Activated CD4-positive, alpha-beta T cell treated with anti-CD3 and anti-CD28 coated beads for 36 hours (primary cell): ENCODE measurements around the gene FRMD3. TPM values are rescaled to one million over a fixed set of nuclear protein-coding genes. Genes with fewer than 3 reads are reported as not detected.

Experiments used
- ATAC-seq: fragments of 200-7000 bp; cut with Tn5 transposase; one replicate; pipeline ENCODE4 v1.10.0; 2021; ENCODE audit warnings: mild to moderate bottlenecking, moderate library complexity
- CTCF ChIA-PET: fragments of 350-600 bp; sonication (Branson Sonifier 250); formaldehyde crosslinking; loops from one replicate; lab custom pipeline; 2021; ENCODE audit warnings: antibody characterized with exemption; lab: Charles Lee
- POLR2A ChIA-PET: fragments of 350-600 bp; sonication (Branson Sonifier 250); formaldehyde crosslinking; loops from one replicate; lab custom pipeline; 2021; ENCODE audit warnings: antibody characterized with exemption, inconsistent platforms; lab: Charles Lee
- DNase-seq: peaks from one replicate; pipeline ENCODE4 v3.0.0-alpha.2; 2020
- H3K27ac Mint-ChIP-seq: one replicate; pipeline ENCODE4 v1.8.0; 2021; ENCODE audit warnings: mixed read lengths
- H3K27me3 Mint-ChIP-seq: one replicate; pipeline ENCODE4 v1.8.0; 2021; ENCODE audit warnings: mixed read lengths
- H3K36me3 Mint-ChIP-seq: one replicate; pipeline ENCODE4 v1.8.0; 2021; ENCODE audit warnings: low read depth, mixed read lengths
- H3K4me1 Mint-ChIP-seq: one replicate; pipeline ENCODE4 v1.8.0; 2021; ENCODE audit warnings: mixed read lengths
- H3K4me3 Mint-ChIP-seq: one replicate; pipeline ENCODE4 v1.8.0; 2021; ENCODE audit warnings: mild to moderate bottlenecking, moderate library complexity, mixed read lengths
- H3K9me3 Mint-ChIP-seq: one replicate; pipeline ENCODE4 v1.8.0; 2021; ENCODE audit warnings: low read depth, mixed read lengths
- intact Hi-C, 2 experiments: fragments of 100-400 bp; cut with DNase I in 1 of 2; cut with micrococcal nuclease in 1 of 2; formaldehyde crosslinking; loops; one replicate each; pipeline versions ENCODE4 v1.14.2 to v1.15.1; 2022 to 2024; cut with DNase I, micrococcal nuclease
- total RNA-seq, 2 experiments: library from RNA; stranded (reverse); gene quantifications; one replicate each; pipeline ENCODE4 v1.2.3, GENCODE V29; 2021

Gene FRMD3
- total RNA-seq, 2 experiments from 2014 or later, result 0.35 to 0.46 TPM

DNA sequence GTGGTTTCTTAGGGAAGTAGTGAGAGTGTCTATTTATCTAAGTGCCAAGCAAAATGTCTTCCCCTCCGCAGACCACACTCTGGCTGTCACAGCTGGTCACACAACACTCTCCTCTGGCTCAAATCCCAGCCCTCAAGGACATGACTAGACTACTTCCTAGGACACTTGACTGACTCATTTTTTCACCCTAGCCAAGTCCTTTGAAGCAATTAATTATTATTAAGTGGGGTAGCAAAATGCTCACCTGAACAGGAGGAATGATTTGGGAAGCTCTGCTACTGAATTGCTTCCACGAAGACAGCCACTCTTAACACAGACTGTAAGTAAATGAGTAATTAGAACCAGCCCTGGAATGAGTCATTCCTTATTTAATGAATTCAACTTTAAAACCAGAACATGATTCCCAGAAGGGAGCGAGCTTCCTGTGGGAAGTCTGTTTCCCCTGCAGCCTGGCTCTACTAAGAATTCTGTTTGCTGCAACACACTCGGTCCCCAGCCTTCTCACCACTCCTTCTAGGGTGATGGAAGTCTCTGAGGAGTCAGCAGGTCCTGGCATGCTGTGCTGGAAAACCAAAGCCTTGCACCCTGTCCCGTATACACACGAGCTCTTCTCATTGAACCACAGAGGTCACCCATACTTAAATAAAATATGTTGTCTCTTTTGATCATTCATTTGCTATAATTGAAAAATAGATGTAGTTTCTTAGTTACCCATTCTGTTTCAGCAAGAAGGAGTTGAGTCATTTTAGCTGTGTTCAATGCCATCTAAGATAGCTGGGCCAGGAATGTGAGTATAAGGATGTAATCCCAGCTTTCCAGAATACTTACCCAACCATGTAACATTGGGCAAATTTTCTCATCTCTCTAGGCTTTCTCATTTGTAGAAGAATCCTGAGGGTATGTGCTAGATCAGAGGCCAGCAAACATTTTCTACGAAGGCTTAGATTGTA lies 256.6 kb downstream of the FRMD3 start:
- no peak overlapping the region for H3K27ac Mint-ChIP-seq
- H3K36me3 Mint-ChIP-seq, result no peaks in the 10 kb centered on the region
- DNase-seq, result no peak
- no peak for ATAC-seq
- H3K4me3 Mint-ChIP-seq, result no peak overlapping the region
- CTCF ChIA-PET, result no interaction called here
- intact Hi-C loops, result no loop called here
- POLR2A ChIA-PET, result no interaction called here
- H3K9me3 Mint-ChIP-seq, result no peaks in the 10 kb centered on the region
- H3K27me3 Mint-ChIP-seq, result no peaks in the 10 kb centered on the region
- H3K4me1 Mint-ChIP-seq, result no peaks in the 10 kb centered on the region

DNA sequence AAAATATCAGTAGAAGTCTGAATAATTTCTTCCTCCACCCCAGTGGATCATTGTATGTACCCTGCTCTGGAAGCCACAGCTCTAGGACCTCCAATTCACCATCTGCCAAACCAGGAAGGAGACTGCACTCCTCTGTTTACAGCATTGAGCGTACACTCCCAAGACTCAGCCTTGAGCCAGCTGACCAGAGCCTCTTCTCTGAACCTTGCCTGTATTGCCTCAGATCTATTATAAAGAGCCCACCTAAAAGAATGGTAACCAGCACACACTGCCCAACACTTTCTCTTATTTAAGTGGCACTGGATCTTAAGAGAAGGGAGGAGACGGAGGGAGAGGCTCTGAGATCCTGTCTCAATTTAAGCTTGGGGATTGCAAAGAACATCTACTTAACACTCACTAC lies 257.4 kb downstream of the FRMD3 start:
- Mint-ChIP-seq H3K27me3 (no peaks in the 10 kb centered on the region), H3K27ac (no peak overlapping the region), H3K4me3 (no peak overlapping the region), H3K9me3 (no peaks in the 10 kb centered on the region), H3K4me1 (no peaks in the 10 kb centered on the region), H3K36me3 (no peaks in the 10 kb centered on the region)
- POLR2A ChIA-PET, result interaction anchor here (0.6 kb wide), 1 partner anchor 70 kb away, joined by 3 read pairs; no protein-coding TSS in a partner anchor
- ATAC-seq (no peak), DNase-seq (no peak)
- CTCF ChIA-PET, result no interaction called here
- intact Hi-C loops, result no loop called here

DNA sequence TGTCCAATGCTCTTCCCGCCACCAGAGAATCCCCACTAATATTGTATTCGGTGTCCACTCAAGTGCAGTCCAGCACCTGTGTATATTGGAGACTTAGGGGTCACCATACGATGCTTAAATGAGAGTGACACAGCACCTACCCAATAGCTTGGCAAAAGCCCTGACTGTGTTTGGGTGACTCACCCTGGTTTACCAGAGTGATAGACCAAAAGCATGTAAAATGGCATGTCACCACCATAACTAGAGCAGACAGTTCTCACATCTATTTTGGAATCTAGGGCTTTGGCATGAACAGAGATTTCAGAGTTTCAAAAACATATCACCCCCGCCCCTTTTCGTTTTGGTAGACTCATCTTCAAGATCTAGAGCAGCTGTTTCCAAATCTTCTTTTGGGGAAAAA lies 257.9 kb downstream of the FRMD3 start:
- ATAC-seq, result no peak
- H3K27ac Mint-ChIP-seq, result no peak overlapping the region
- intact Hi-C loops, result no loop called here
- no peaks in the 10 kb centered on the region for H3K36me3 Mint-ChIP-seq
- H3K9me3 Mint-ChIP-seq, result no peaks in the 10 kb centered on the region
- ChIA-PET POLR2A (interaction anchor here (0.6 kb wide), 1 partner anchor 71 kb away, joined by 3 read pairs; no protein-coding TSS in a partner anchor), CTCF (no interaction called here)
- no peak for DNase-seq
- H3K27me3 Mint-ChIP-seq, result no peaks in the 10 kb centered on the region
- no peaks in the 10 kb centered on the region for H3K4me1 Mint-ChIP-seq
- no peak overlapping the region for H3K4me3 Mint-ChIP-seq

- Mint-ChIP-seq H3K27ac (no peak overlapping the region), H3K4me1 (no peaks in the 10 kb centered on the region), H3K4me3 (no peak overlapping the region), H3K27me3 (no peaks in the 10 kb centered on the region), H3K9me3 (no peaks in the 10 kb centered on the region), H3K36me3 (no peaks in the 10 kb centered on the region)
- intact Hi-C loops, result no loop called here
- DNase-seq, result no peak
- ATAC-seq, result no peak
- CTCF ChIA-PET, result no interaction called here
- POLR2A ChIA-PET, result interaction anchor here (0.5 kb wide), 1 partner anchor 1025 kb away, joined by 6 read pairs; no protein-coding TSS in a partner anchor
Observed at GRCh38 chr9:83274787-83275186, 263.4 kb downstream of the FRMD3 start.

- H3K4me3 Mint-ChIP-seq, result no peak overlapping the region
- CTCF ChIA-PET, result no interaction called here
Observed at GRCh38 chr9:83271665-83272071, 266.5 kb downstream of the FRMD3 start.

DNA sequence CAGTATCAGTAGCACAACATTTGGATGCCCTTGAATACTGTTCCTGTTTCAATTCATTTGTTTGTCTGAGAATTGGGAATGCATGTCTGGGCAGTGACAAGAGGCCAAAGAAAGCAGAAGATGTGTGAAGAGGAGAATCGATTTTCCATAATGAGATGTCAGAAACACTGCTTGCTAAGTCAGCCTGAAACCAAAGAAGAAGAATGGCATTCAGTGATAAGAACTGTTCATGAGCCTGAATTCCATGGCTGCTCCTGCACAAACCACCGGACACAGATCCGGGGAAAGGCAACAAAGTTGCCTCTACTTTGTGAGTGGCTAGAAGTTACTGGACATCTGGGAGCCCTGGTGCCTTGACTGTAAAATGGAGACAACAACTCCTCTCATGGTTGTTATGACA lies 268.1 kb downstream of the FRMD3 start:
- ATAC-seq (no peak), DNase-seq (no peak)
- CTCF ChIA-PET, result no interaction called here
- intact Hi-C loops, result no loop called here
- Mint-ChIP-seq H3K27me3 (no peaks in the 10 kb centered on the region), H3K36me3 (no peaks in the 10 kb centered on the region), H3K27ac (no peak overlapping the region), H3K4me1 (no peaks in the 10 kb centered on the region), H3K9me3 (no peaks in the 10 kb centered on the region), H3K4me3 (no peak overlapping the region)
- POLR2A ChIA-PET, result no interaction called here

More at GRCh38 chr9:83271665-83272071, 266.5 kb downstream of the FRMD3 start:
- POLR2A ChIA-PET, result no interaction called here
- no peak overlapping the region for H3K27ac Mint-ChIP-seq
- intact Hi-C loops, result no loop called here
- ATAC-seq (no peak), DNase-seq (no peak)
- H3K27me3 Mint-ChIP-seq, result no peaks in the 10 kb centered on the region
- no peaks in the 10 kb centered on the region for H3K4me1 Mint-ChIP-seq
- H3K36me3 Mint-ChIP-seq, result no peaks in the 10 kb centered on the region
- H3K9me3 Mint-ChIP-seq, result no peaks in the 10 kb centered on the region

GRCh38 chr9:83267741-83268140 lies 270.5 kb downstream of the FRMD3 start:
- intact Hi-C loops, result no loop called here
- Mint-ChIP-seq H3K27ac (no peak overlapping the region), H3K27me3 (no peaks in the 10 kb centered on the region), H3K4me1 (no peaks in the 10 kb centered on the region), H3K36me3 (no peaks in the 10 kb centered on the region), H3K9me3 (no peaks in the 10 kb centered on the region), H3K4me3 (no peak overlapping the region)
- ChIA-PET CTCF (no interaction called here), POLR2A (no interaction called here)
- ATAC-seq, result no peak
- DNase-seq, result no peak

GRCh38 chr9:83266666-83267496 lies 271.3 kb downstream of the FRMD3 start:
- ChIA-PET CTCF (no interaction called here), POLR2A (no interaction called here)
- intact Hi-C loops, result no loop called here
- no peak overlapping the region for H3K4me3 Mint-ChIP-seq
- DNase-seq (no peak), ATAC-seq (no peak)
- no peaks in the 10 kb centered on the region for H3K9me3 Mint-ChIP-seq
- no peak overlapping the region for H3K27ac Mint-ChIP-seq
- H3K27me3 Mint-ChIP-seq, result no peaks in the 10 kb centered on the region
- H3K4me1 Mint-ChIP-seq, result no peaks in the 10 kb centered on the region
- H3K36me3 Mint-ChIP-seq, result no peaks in the 10 kb centered on the region

DNA sequence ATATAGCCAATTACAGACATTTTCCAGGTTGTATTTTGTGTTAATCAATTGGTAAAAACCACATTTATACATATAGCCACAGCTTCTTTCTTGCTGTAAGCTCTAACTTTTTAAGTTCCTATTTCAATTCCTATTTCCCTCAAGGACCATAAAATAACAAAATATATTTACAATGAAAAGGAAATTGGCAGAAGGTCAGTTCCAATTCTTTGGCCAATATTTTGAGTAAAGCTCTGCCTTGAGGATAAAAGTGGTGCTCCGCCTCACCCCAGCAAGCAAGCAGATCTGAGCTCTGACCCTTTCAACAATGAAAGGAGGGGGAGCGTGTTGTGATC lies 271.9 kb downstream of the FRMD3 start:
- ChIA-PET POLR2A (no interaction called here), CTCF (no interaction called here)
- H3K27ac Mint-ChIP-seq, result no peak overlapping the region
- H3K4me1 Mint-ChIP-seq, result no peaks in the 10 kb centered on the region
- no peaks in the 10 kb centered on the region for H3K27me3 Mint-ChIP-seq
- intact Hi-C loops, result no loop called here
- DNase-seq (no peak), ATAC-seq (no peak)
- H3K4me3 Mint-ChIP-seq, result no peak overlapping the region
- H3K9me3 Mint-ChIP-seq, result no peaks in the 10 kb centered on the region
- no peaks in the 10 kb centered on the region for H3K36me3 Mint-ChIP-seq

- H3K27ac Mint-ChIP-seq, result no peak overlapping the region
- ATAC-seq (no peak), DNase-seq (no peak)
- intact Hi-C loops, result no loop called here
- CTCF ChIA-PET, result no interaction called here
- no peaks in the 10 kb centered on the region for H3K4me1 Mint-ChIP-seq
- POLR2A ChIA-PET, result no interaction called here
- no peaks in the 10 kb centered on the region for H3K9me3 Mint-ChIP-seq
- H3K36me3 Mint-ChIP-seq, result no peaks in the 10 kb centered on the region
- no peak overlapping the region for H3K4me3 Mint-ChIP-seq
- H3K27me3 Mint-ChIP-seq, result no peaks in the 10 kb centered on the region
Observed at GRCh38 chr9:83264315-83264714, 273.9 kb downstream of the FRMD3 start.

GRCh38 chr9:83259558-83259957 lies 278.6 kb downstream of the FRMD3 start:
- peaks cover 4% of the 10 kb centered on the region for H3K9me3 Mint-ChIP-seq
- POLR2A ChIA-PET, result no interaction called here
- H3K27me3 Mint-ChIP-seq, result no peaks in the 10 kb centered on the region
- ATAC-seq, result no peak
- CTCF ChIA-PET, result no interaction called here
- no peak for DNase-seq
- H3K36me3 Mint-ChIP-seq, result no peaks in the 10 kb centered on the region
- intact Hi-C loops, result no loop called here
- H3K27ac Mint-ChIP-seq, result no peak overlapping the region
- H3K4me3 Mint-ChIP-seq, result no peak overlapping the region
- H3K4me1 Mint-ChIP-seq, result no peaks in the 10 kb centered on the region
